ENCODE results near the gene CLCN1. TPM values are rescaled to one million over a fixed set of nuclear protein-coding genes. Genes with fewer than 3 reads are reported as not detected.
"Not testable (repeated sequence)": the region's sequence is repeated elsewhere in the genome, so short reads cannot be mapped to it uniquely, and the experiment has no call there.

The CLCN1 gene
- total RNA-seq, 2 donors from 2014 or later, result not detected

GRCh38 chr7:143287935-143288826 lies 27.7 kb upstream of the CLCN1 start, which contains the start of gene CASP2:
CASP2 (plus strand) TSS chr7:143288351; CDS start chr7:143288456, 105 bp downstream.
- Histone ChIP-seq H3K4me3 (peak within 1 kb of the TSS; percentile 89), H3K27me3 (no peaks in the 10 kb centered on the region), H3K4me1 (peaks cover 4% of the 10 kb centered on the region), H3K36me3 (peaks cover 1% of the 10 kb centered on the region), H3K9me3 (no peaks in the 10 kb centered on the region), H3K9ac (ENCODE audit: low read depth in 2 of 2, low read length in 2 of 2) (peak within 1 kb of the TSS; percentile 74 to 79), H3K27ac (peak within 1 kb of the TSS; percentile 93)
- intact Hi-C loops (cut with DNase I), result no loop called here
- TF ChIP-seq, protein P1, sequence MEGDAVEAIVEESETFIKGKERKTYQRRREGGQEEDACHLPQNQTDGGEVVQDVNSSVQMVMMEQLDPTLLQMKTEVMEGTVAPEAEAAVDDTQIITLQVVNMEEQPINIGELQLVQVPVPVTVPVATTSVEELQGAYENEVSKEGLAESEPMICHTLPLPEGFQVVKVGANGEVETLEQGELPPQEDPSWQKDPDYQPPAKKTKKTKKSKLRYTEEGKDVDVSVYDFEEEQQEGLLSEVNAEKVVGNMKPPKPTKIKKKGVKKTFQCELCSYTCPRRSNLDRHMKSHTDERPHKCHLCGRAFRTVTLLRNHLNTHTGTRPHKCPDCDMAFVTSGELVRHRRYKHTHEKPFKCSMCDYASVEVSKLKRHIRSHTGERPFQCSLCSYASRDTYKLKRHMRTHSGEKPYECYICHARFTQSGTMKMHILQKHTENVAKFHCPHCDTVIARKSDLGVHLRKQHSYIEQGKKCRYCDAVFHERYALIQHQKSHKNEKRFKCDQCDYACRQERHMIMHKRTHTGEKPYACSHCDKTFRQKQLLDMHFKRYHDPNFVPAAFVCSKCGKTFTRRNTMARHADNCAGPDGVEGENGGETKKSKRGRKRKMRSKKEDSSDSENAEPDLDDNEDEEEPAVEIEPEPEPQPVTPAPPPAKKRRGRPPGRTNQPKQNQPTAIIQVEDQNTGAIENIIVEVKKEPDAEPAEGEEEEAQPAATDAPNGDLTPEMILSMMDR (IDR thresholded peaks at IDR 0.05), result peak; percentile 35
- peak; percentile 99 for DNase-seq

- H3K9ac ChIP-seq (ENCODE audit: low read depth in 2 of 2, low read length in 2 of 2), result peak overlapping the region; percentile 74 to 79
- no peaks in the 10 kb centered on the region for H3K9me3 ChIP-seq
- H3K36me3 ChIP-seq, result peaks cover 5% of the 10 kb centered on the region
- intact Hi-C loops (cut with DNase I), result no loop called here
- peak overlapping the region; percentile 89 for H3K4me3 ChIP-seq
- DNase-seq, result no peak
- peak overlapping the region; percentile 93 for H3K27ac ChIP-seq
- no peaks in the 10 kb centered on the region for H3K27me3 ChIP-seq
- H3K4me1 ChIP-seq, result peaks cover 4% of the 10 kb centered on the region
- TF ChIP-seq, protein P1 (IDR thresholded peaks at IDR 0.05), result no peak
Observed at GRCh38 chr7:143288836-143289235, 27.1 kb upstream of the CLCN1 start.

GRCh38 chr7:143289421-143289820 lies 26.5 kb upstream of the CLCN1 start:
- Histone ChIP-seq H3K27me3 (no peaks in the 10 kb centered on the region), H3K9ac (ENCODE audit: low read depth in 2 of 2, low read length in 2 of 2) (peak overlapping the region in 1 of 2 donors; percentile 79), H3K4me1 (no peaks in the 10 kb centered on the region), H3K27ac (no peak overlapping the region), H3K9me3 (no peaks in the 10 kb centered on the region), H3K4me3 (peak overlapping the region; percentile 89), H3K36me3 (peaks cover 9% of the 10 kb centered on the region)
- TF ChIP-seq, protein P1 (IDR thresholded peaks at IDR 0.05), result no peak
- DNase-seq, result no peak
- intact Hi-C loops (cut with DNase I), result no loop called here

GRCh38 chr7:143289888-143290287 lies 26.0 kb upstream of the CLCN1 start:
- DNase-seq; H3K27ac ChIP-seq; H3K9ac ChIP-seq (ENCODE audit: low read depth in 2 of 2, low read length in 2 of 2); H3K27me3 ChIP-seq; H3K4me3 ChIP-seq; H3K4me1 ChIP-seq; H3K9me3 ChIP-seq; intact Hi-C loops (cut with DNase I): not testable (repeated sequence)
- peaks cover 12% of the 10 kb centered on the region for H3K36me3 ChIP-seq

GRCh38 chr7:143290293-143290692 lies 25.6 kb upstream of the CLCN1 start:
- Histone ChIP-seq H3K9me3 (no peaks in the 10 kb centered on the region), H3K9ac (ENCODE audit: low read depth in 2 of 2, low read length in 2 of 2) (no peak overlapping the region), H3K4me3 (no peak overlapping the region), H3K27ac (no peak overlapping the region), H3K27me3 (no peaks in the 10 kb centered on the region), H3K4me1 (no peaks in the 10 kb centered on the region), H3K36me3 (peaks cover 12% of the 10 kb centered on the region)
- intact Hi-C loops (cut with DNase I), result no loop called here
- DNase-seq, result no peak
- TF ChIP-seq, protein P1 (IDR thresholded peaks at IDR 0.05), result no peak

DNA sequence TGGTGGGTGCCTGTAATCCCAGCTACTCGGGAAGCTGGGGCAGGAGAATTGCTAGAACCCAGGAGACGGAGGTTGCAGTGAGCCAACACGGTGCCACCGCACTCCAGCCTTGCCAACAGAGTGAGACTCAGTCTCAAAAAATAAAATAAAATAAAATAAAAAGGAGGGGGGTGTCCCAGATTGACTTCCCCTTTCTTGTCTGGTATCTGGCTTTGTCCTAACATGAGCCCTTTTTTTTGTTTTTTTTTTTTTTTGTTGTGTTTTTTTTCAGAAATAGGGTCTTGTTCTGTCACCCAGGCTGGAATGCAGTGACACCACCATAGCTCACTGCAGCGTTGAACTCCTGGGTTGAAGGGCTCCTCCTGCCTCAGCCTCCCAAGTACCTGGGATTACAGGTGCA lies 23.0 kb upstream of the CLCN1 start:
- Histone ChIP-seq H3K4me1 (no peaks in the 10 kb centered on the region), H3K27me3 (no peaks in the 10 kb centered on the region), H3K36me3 (peaks cover 12% of the 10 kb centered on the region), H3K4me3 (no peak overlapping the region), H3K9ac (ENCODE audit: low read depth in 2 of 2, low read length in 2 of 2) (no peak overlapping the region), H3K27ac (no peak overlapping the region), H3K9me3 (no peaks in the 10 kb centered on the region)
- intact Hi-C loops (cut with DNase I), result no loop called here
- TF ChIP-seq, protein P1 (IDR thresholded peaks at IDR 0.05), result no peak
- no peak for DNase-seq
